Lower leg skin (tissue), 4 donors: ENCODE measurements around the gene RNF213. TPM values are rescaled to one million over a fixed set of nuclear protein-coding genes. Genes with fewer than 3 reads are reported as not detected.
A peak's percentile ranks its signal among the peaks of the same experiment; 100 is the strongest.

ENCODE experiments used
- DNase-seq, 2 donors: peaks; one replicate each; pipeline ENCODE4 v3.0.0-alpha.2; 2019; ENCODE audit warnings: low spot score in 2 of 2
- H3K4me3 ChIP-seq: fragments of 200-600 bp; sonication (generic); 2 replicates; pipeline ENCODE4 v1.5.1; 2017; ENCODE audit warnings: mild to moderate bottlenecking, low read depth; ENCODE audit not compliant: poor library complexity, severe bottlenecking
- POLR2A ChIP-seq, 2 donors: fragments of 450-650 bp; IDR thresholded peaks; one replicate each; pipeline ENCODE4 v1.6.1; 2016 to 2017; ENCODE audit warnings: antibody characterized with exemption in 2 of 2, mild to moderate bottlenecking in 1 of 2, moderate library complexity in 1 of 2
- WGBS, 2 donors: methylation state at CpG; one replicate each; pipeline ENCODE4 v1.1.5; 2018; 5-methylcytosine and 5-hydroxymethylcytosine counted together
- intact Hi-C: fragments of 100-400 bp; cut with DNase I; formaldehyde crosslinking; loops from one replicate; pipeline ENCODE4 v1.15.0; 2023; ENCODE audit warnings: low total_unique reads
- total RNA-seq, 4 donors: library from RNA; depleted of rRNA; stranded (reverse); fragments of >200 nt; gene quantifications; one replicate each; pipeline ENCODE4 v1.1.0, GENCODE V29; 2016
- TF ChIP-seq, protein P1 (sequence below), 3 donors: fragments of 450-650 bp; IDR thresholded peaks; one replicate each; pipeline ENCODE4 v1.5.1; 2016; ENCODE audit warnings: antibody characterized with exemption in 3 of 3, mild to moderate bottlenecking in 3 of 3, moderate library complexity in 2 of 3

RNF213 gene
- total RNA-seq, 4 donors from 2014 or later: 48.4 to 103 (median 59.8) TPM

DNA sequence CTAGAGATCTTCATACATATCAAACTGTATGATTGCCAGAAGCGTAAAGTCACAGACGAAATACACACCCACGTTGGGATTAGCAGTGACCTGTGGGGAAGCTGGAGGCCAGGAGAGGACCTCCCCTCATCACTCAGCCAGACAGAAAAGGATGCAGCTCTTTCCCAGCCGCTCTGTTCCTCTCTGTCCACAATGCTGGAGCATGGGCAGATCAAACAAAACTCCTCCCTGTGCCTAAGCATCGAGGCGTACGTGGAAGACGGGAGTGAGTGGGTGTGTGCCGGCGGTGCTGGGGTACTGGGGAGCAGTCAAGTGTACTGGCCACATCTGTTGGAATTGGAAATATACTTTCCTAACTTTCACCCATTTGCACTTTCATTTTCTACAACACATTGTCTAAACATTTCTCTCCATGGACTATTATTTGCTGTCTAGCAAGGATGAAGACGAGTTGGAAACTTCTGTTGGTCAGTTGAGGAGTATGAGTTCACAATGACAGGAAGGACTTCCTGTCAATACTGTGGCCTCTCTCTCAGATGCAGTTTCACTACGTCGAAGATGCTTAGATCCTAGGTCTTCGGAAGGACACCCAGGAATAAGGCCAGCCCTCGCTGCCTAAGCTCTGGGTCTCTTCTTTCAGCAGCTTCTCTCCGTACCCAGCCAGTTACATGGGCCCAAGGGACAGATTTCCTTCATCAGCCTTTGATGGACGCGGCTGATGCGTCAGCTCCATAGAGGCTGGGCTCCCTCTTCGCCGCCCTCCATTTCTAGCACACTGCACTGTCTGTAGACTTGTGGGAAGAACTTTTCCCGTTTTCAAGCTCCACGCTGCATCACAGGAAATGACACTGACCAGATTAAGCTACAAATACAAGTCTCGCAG is 123.7 kb downstream of the RNF213 start:
- H3K4me3 ChIP-seq: no peak overlapping the region
- 86% methylated on average over 24 of the region's 24 CpGs for WGBS, 2 donors
- intact Hi-C loops: no loop called here
- TF ChIP-seq, protein P1, sequence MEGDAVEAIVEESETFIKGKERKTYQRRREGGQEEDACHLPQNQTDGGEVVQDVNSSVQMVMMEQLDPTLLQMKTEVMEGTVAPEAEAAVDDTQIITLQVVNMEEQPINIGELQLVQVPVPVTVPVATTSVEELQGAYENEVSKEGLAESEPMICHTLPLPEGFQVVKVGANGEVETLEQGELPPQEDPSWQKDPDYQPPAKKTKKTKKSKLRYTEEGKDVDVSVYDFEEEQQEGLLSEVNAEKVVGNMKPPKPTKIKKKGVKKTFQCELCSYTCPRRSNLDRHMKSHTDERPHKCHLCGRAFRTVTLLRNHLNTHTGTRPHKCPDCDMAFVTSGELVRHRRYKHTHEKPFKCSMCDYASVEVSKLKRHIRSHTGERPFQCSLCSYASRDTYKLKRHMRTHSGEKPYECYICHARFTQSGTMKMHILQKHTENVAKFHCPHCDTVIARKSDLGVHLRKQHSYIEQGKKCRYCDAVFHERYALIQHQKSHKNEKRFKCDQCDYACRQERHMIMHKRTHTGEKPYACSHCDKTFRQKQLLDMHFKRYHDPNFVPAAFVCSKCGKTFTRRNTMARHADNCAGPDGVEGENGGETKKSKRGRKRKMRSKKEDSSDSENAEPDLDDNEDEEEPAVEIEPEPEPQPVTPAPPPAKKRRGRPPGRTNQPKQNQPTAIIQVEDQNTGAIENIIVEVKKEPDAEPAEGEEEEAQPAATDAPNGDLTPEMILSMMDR (IDR thresholded peaks at IDR 0.05): no peak
- TF ChIP-seq POLR2A (IDR thresholded peaks at IDR 0.05): no peak
- DNase-seq: no peak

GRCh38 chr17:80385046-80385445 is 124.4 kb downstream of the RNF213 start:
- intact Hi-C loops: no loop called here
- DNase-seq: no peak
- WGBS, 2 donors: 94% methylated on average over 9 of the region's 9 CpGs
- TF ChIP-seq, protein P1 (IDR thresholded peaks at IDR 0.05): no peak
- TF ChIP-seq POLR2A (IDR thresholded peaks at IDR 0.05): no peak
- H3K4me3 ChIP-seq: no peak overlapping the region

GRCh38 chr17:80386341-80386740 is 125.7 kb downstream of the RNF213 start:
- DNase-seq: peak in 1 of 2 donors; percentile 82
- intact Hi-C loops: no loop called here
- TF ChIP-seq, protein P1 (IDR thresholded peaks at IDR 0.05): no peak
- TF ChIP-seq POLR2A (IDR thresholded peaks at IDR 0.05): no peak
- H3K4me3 ChIP-seq: no peak overlapping the region
- 93 to 95% methylated on average over 14 of the region's 14 CpGs for WGBS, 2 donors

- WGBS, 2 donors: 91 to 96% methylated on average over 7 of the region's 7 CpGs
- intact Hi-C loops: no loop called here
- H3K4me3 ChIP-seq: no peak overlapping the region
- DNase-seq: no peak
- TF ChIP-seq POLR2A (IDR thresholded peaks at IDR 0.05): no peak
- TF ChIP-seq, protein P1 (IDR thresholded peaks at IDR 0.05): no peak
Observed at GRCh38 chr17:80387071-80387470, 126.4 kb downstream of the RNF213 start.

DNA sequence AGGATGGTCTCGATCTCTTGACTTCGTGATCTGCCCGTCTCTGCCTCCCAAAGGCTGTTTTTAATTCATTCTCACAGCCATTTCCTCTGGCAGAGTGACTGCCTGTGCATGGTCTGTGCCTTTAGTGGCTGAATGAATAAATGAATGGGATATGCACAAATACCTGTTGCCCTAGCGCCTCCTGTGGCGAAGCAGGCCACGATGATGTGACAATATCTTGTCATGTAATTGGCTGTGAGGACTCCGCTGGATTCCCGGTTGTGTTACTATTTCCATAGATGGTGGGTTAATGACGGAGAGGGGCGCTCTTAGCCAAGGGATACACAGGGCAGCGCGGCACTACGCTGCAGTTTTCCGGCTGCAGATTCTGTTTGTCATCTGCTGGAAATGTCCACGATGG is 127.5 kb downstream of the RNF213 start:
- TF ChIP-seq, protein P1 (IDR thresholded peaks at IDR 0.05): no peak
- no peak for TF ChIP-seq POLR2A (IDR thresholded peaks at IDR 0.05)
- DNase-seq: peak in 1 of 2 donors; percentile 77
- 94 to 97% methylated on average over 15 of the region's 15 CpGs for WGBS, 2 donors
- no peak overlapping the region for H3K4me3 ChIP-seq
- intact Hi-C loops: no loop called here
